AG20443 (cell line): ENCODE measurements around the gene UVSSA.
"Not testable (repeated sequence)": the region's sequence is repeated elsewhere in the genome, so short reads cannot be mapped to it uniquely, and the experiment has no call there.

Experiments
- DNase-seq: peaks from one replicate; pipeline ENCODE4 v3.0.0; 2012; ENCODE audit warnings: low spot score, mixed read lengths

Gene UVSSA

DNA sequence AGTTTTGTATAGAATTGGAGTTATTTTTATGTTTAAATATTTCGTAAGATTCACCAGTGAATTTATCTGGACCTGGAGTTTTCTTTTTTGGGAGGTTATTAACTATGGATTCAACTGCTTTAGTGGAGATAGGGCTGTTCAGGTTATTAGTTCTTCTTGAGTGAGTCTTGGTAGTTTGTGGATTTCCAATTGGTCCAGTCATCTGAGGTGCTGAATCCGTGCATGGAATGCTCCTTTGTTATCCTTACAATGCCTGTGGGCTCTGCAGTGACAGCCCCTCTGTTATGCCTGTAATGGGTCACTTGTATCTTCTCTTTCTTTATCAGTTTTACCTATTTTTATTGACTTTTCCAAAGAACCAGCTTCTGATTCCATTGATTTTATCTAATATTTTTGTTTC, 74.6 kb downstream of the UVSSA start:
- DNase-seq: no peak

DNA sequence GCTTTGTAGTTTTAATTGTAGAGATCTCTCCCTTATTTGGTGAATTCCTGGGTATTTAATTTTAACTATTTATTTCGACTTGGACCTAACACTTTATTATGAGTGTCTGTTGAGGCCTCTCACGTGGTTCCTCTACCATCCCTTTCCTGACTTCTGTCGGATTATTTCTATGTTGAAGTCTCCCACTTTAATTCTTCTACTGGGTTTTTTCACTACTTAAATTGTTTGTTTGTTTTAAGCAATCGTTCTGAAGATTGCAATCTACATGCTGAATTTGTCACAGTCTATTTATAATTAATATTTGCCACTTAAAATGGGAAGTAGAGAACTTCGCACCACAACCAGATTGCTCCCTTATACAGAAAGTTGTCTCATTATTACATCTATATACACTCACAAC, 80.0 kb downstream of the UVSSA start:
- no peak for DNase-seq

DNA sequence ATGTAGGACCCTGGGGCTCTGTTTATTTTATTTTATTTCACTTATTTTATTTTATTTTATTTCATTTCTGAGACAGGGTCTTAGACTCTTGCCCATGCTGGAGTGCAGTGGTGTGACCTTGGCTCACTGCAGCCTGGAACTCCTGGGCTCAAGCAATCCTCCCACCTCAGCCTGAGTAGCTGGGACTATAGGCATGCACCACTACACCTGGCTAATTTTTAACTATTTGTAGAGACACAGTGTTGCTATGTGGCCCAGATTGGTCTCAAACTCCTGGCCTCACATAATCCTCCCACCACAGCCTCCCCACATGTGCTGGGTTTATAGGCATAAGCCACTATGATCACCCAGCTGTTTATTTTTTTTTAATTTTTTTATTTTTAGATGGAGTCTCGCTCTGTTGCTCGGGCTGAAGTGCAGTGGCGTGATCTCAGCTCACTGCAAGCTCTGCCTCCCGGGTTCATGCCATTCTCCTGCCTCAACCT, 96.7 kb downstream of the UVSSA start:
- DNase-seq: not testable (repeated sequence)
